ENCODE data around the gene FAM186B. TPM values are rescaled to one million over a fixed set of nuclear protein-coding genes. Genes with fewer than 3 reads are reported as not detected.

Gene FAM186B
- polyA plus RNA-seq, 3 donors: not detected

DNA sequence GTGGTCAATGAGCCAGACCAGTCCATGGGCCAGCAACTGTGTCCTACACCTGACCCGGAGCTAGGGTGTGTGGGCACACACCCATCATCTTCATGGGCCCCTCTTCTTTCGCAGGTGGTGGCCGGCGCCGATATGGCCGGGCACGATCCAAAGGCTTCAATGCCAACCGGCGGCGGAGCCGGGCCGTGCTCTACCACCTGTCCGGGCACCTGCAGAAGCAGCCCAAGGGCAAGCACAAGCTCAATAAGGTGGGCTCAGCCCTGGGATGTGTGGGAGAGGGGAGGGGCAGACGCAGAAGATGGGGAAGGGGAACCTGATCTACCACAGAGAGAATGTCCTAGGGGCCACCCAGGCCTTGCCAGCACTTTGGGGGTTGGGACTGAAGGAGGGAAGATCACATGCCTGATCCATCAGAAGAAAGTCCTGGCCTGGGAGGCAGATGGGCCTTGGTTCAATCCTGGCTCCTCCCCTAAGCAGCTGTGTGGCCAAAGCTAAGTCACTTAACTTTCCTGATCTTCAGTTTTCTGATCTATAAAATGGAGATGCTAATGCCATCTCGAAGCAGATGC is 62.8 kb downstream of the FAM186B start:
- no peak overlapping the region for H3K27ac Mint-ChIP-seq
- peaks cover 58 to 88% (median 63%) of the 10 kb centered on the region in 3 donors for H3K27me3 Mint-ChIP-seq (ENCODE audit: low read depth in 3 of 3)
- no peak for TF ChIP-seq CTCF (IDR thresholded peaks at IDR 0.05)
- Histone ChIP-seq H3K9ac (ENCODE audit: insufficient read depth, low read length, poor library complexity, severe bottlenecking) (no peak overlapping the region), H2AFZ (ENCODE audit: insufficient read depth, low read depth, low read length, poor library complexity, severe bottlenecking) (no peak overlapping the region), H4K20me1 (ENCODE audit: insufficient read depth, low read length) (peaks cover 13% of the 10 kb centered on the region), H3K4me1 (ENCODE audit: control insufficient read depth in 1 of 2, insufficient read depth in 2 of 2, low read length in 2 of 2) (peaks cover 14 to 20% of the 10 kb centered on the region in 2 donors), H3K79me2 (ENCODE audit: insufficient read depth, low read length) (no peaks in the 10 kb centered on the region), H3K4me2 (replicated peaks; ENCODE audit: extremely low read depth, low read length, poor library complexity, severe bottlenecking) (no peak overlapping the region), H3K36me3 (replicated peaks in 1 of 2; ENCODE audit: control insufficient read depth in 1 of 2, insufficient read depth in 2 of 2, low read length in 2 of 2) (no peaks in the 10 kb centered on the region), H3K9me3 (replicated peaks in 1 of 2; ENCODE audit: control insufficient read depth in 1 of 2, insufficient read depth in 1 of 2, low read length in 2 of 2) (peaks cover 0 to 5% of the 10 kb centered on the region in 2 donors), H3K4me3 (replicated peaks in 1 of 3; ENCODE audit: low read depth in 2 of 3, low read length in 3 of 3) (no peak overlapping the region), H3K27ac (ENCODE audit: low read depth in 1 of 2, low read length in 2 of 2) (no peak overlapping the region), H3K27me3 (ENCODE audit: control insufficient read depth in 2 of 2, insufficient read depth in 2 of 2, low read length in 2 of 2) (peaks cover 3 to 69% of the 10 kb centered on the region in 2 donors)
- WGBS (ENCODE audit: insufficient coverage): 96% methylated on average over 13 of the region's 15 CpGs
- peaks cover 0 to 6% (median 2%) of the 10 kb centered on the region in 7 donors for H3K9me3 Mint-ChIP-seq
- H3K36me3 Mint-ChIP-seq: peaks cover 8 to 14% of the 10 kb centered on the region in 2 donors
- H3K4me3 Mint-ChIP-seq: no peak overlapping the region
- DNase-seq: no peak
- peaks cover 17% of the 10 kb centered on the region for H3K4me1 Mint-ChIP-seq
- intact Hi-C loops (cut with micrococcal nuclease): no loop called here

DNA sequence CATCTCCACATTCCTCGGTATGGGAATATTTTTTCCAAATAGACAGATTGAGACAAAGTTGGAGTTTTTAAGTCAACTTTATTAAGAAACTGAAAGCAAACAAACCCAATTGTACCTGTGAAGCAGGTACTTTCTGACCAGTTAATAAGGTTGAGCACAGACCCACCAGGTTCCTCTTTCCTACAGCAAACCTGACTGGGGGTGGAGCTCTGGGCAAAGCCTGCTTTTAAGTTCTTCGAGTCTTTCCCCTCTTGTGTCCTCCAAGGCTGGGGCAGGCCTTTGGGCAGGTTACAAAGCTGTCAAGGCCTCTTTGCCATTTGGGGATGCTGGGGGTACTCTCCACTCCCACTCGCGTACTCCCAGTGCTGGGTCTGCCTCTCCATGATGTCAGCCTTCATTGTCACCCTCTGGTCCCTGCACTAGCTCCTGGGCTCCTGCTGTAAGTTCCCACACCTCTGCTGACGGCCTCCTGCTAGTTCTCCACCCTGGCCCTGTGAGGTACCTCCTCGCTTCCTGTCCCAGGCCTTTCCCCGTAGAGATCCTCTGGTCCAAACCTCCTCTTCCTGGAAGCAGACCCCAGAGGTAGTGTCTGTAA is 63.4 kb downstream of the FAM186B start:
- Histone ChIP-seq H3K79me2 (ENCODE audit: insufficient read depth, low read length) (no peaks in the 10 kb centered on the region), H2AFZ (ENCODE audit: insufficient read depth, low read depth, low read length, poor library complexity, severe bottlenecking) (no peak overlapping the region), H3K9ac (ENCODE audit: insufficient read depth, low read length, poor library complexity, severe bottlenecking) (no peak overlapping the region), H3K27me3 (ENCODE audit: control insufficient read depth in 2 of 2, insufficient read depth in 2 of 2, low read length in 2 of 2) (peaks cover 3 to 62% of the 10 kb centered on the region in 2 donors), H3K4me1 (ENCODE audit: control insufficient read depth in 1 of 2, insufficient read depth in 2 of 2, low read length in 2 of 2) (peaks cover 21 to 27% of the 10 kb centered on the region in 2 donors), H3K4me3 (replicated peaks in 1 of 3; ENCODE audit: low read depth in 2 of 3, low read length in 3 of 3) (no peak overlapping the region), H3K9me3 (replicated peaks in 1 of 2; ENCODE audit: control insufficient read depth in 1 of 2, insufficient read depth in 1 of 2, low read length in 2 of 2) (peaks cover 0 to 5% of the 10 kb centered on the region in 2 donors), H4K20me1 (ENCODE audit: insufficient read depth, low read length) (peaks cover 13% of the 10 kb centered on the region), H3K27ac (ENCODE audit: low read depth in 1 of 2, low read length in 2 of 2) (no peak overlapping the region), H3K36me3 (replicated peaks in 1 of 2; ENCODE audit: control insufficient read depth in 1 of 2, insufficient read depth in 2 of 2, low read length in 2 of 2) (no peaks in the 10 kb centered on the region), H3K4me2 (replicated peaks; ENCODE audit: extremely low read depth, low read length, poor library complexity, severe bottlenecking) (no peak overlapping the region)
- 78% methylated on average over 6 of the region's 7 CpGs for WGBS (ENCODE audit: insufficient coverage)
- Mint-ChIP-seq H3K9me3 (peaks cover 0 to 6% (median 2%) of the 10 kb centered on the region in 7 donors), H3K36me3 (peaks cover 8 to 14% of the 10 kb centered on the region in 2 donors), H3K27ac (no peak overlapping the region), H3K4me1 (peaks cover 23% of the 10 kb centered on the region), H3K4me3 (no peak overlapping the region), H3K27me3 (ENCODE audit: low read depth in 3 of 3) (peaks cover 51 to 85% (median 56%) of the 10 kb centered on the region in 3 donors)
- DNase-seq: no peak
- no peak for TF ChIP-seq CTCF (IDR thresholded peaks at IDR 0.05)
- intact Hi-C loops (cut with micrococcal nuclease): no loop called here

Measured in CD14-positive monocyte (primary cell).